SU-DHL-6 (cell line): Measurements from ENCODE around the gene MCMBP.
"Not testable (repeated sequence)": the region's sequence is repeated elsewhere in the genome, so short reads cannot be mapped to it uniquely, and the experiment has no call there.

Experiments
- H2AFZ ChIP-seq: fragments of 200-600 bp; sonication (generic); 2 replicates; pipeline ENCODE4 v1.6.1; 2014; ENCODE audit warnings: low read depth, mild to moderate bottlenecking, moderate library complexity, mixed read lengths, antibody characterized with exemption, low read length; ENCODE audit not compliant: severe bottlenecking
- H3F3A ChIP-seq: fragments of 200-600 bp; shearing (Covaris generic); 2 replicates; pipeline ENCODE4 v1.6.0; 2016; ENCODE audit warnings: antibody characterized with exemption, mild to moderate bottlenecking; ENCODE audit not compliant: insufficient read depth
- H3K27ac ChIP-seq: fragments of 200-600 bp; sonication (generic); 2 replicates; pipeline ENCODE4 v1.5.1; 2016; ENCODE audit warnings: low read depth, mild to moderate bottlenecking, low read length, moderate library complexity, mixed read lengths
- H3K27me3 ChIP-seq: fragments of 200-600 bp; sonication (generic), shearing (Covaris generic); 2 replicates; pipeline ENCODE4 v1.6.0; 2014; ENCODE audit warnings: mild to moderate bottlenecking, low read length
- H3K36me3 ChIP-seq: fragments of 200-600 bp; sonication (generic); 2 replicates; pipeline ENCODE4 v1.6.1; 2014; ENCODE audit warnings: mild to moderate bottlenecking, low read length, mixed read lengths
- H3K4me2 ChIP-seq: fragments of 300-600, 200-600 bp; shearing (Covaris generic), sonication (generic); 2 replicates; pipeline ENCODE4 v1.6.0; 2014; ENCODE audit warnings: low read length, low read depth, mild to moderate bottlenecking; ENCODE audit not compliant: poor library complexity, severe bottlenecking
- H3K4me3 ChIP-seq: fragments of 200-600 bp; sonication (generic); 2 replicates; pipeline ENCODE4 v1.5.1; 2014; ENCODE audit warnings: antibody characterized with exemption, low read length, mild to moderate bottlenecking, mixed read lengths; ENCODE audit not compliant: insufficient read depth, poor library complexity, severe bottlenecking
- H3K79me2 ChIP-seq: fragments of 200-600 bp; sonication (generic); 2 replicates; pipeline ENCODE4 v1.6.1; 2014; ENCODE audit warnings: mild to moderate bottlenecking, low read length, moderate library complexity; ENCODE audit not compliant: insufficient read depth
- H3K9ac ChIP-seq: fragments of 200-600 bp; sonication (generic); 2 replicates; pipeline ENCODE4 v1.7.0; 2014; ENCODE audit warnings: mild to moderate bottlenecking, low read length
- H3K9me2 ChIP-seq: fragments of 200-600 bp; sonication (generic); replicated peaks from 2 replicates; pipeline ENCODE4 v1.6.1; 2014; ENCODE audit warnings: low read length; ENCODE audit not compliant: insufficient read depth
- H3K9me3 ChIP-seq: fragments of 200-600 bp; sonication (generic); 2 replicates; pipeline ENCODE4 v1.6.1; 2014; ENCODE audit warnings: low read length, mixed read lengths; ENCODE audit not compliant: insufficient read depth
- H4K20me1 ChIP-seq: fragments of 200-600 bp; sonication (generic); 2 replicates; pipeline ENCODE4 v1.6.1; 2014; ENCODE audit warnings: low read depth, mild to moderate bottlenecking, antibody characterized with exemption, low read length, moderate library complexity, mixed read lengths
- CTCF ChIP-seq: fragments of 200-600 bp; sonication (generic); IDR thresholded peaks from one replicate; pipeline ENCODE4 v1.5.1; 2017; ENCODE audit warnings: antibody characterized with exemption, mild to moderate bottlenecking, low read length, moderate library complexity; ENCODE audit not compliant: insufficient read depth, poor library complexity, severe bottlenecking
- EZH2phosphoT487 ChIP-seq: fragments of 200-600 bp; sonication (generic), shearing (Covaris generic); conservative IDR thresholded peaks from 2 replicates; pipeline ENCODE4 v1.6.1; 2018; ENCODE audit warnings: mild to moderate bottlenecking, antibody characterized with exemption, low read length, moderate library complexity, mixed read lengths

The MCMBP gene

GRCh38 chr10:119893845-119894427, 21.3 kb upstream of the MCMBP start:
- Histone ChIP-seq H3K9me2 (no peaks in the 10 kb centered on the region), H3K36me3 (no peaks in the 10 kb centered on the region; the same call in 1 of the 2 replicates), H3K79me2 (peaks cover 65% of the 10 kb centered on the region), H4K20me1 (peaks cover 4% of the 10 kb centered on the region; the same call in 1 of the 2 replicates), H3K9ac (peak overlapping the region; percentile 95), H3K4me2 (peak overlapping the region; percentile 99), H3K9me3 (peaks cover 6% of the 10 kb centered on the region; the same call in 1 of the 2 replicates), H3K27me3 (no peaks in the 10 kb centered on the region), H3K27ac (no peak overlapping the region), H2AFZ (no peak overlapping the region), H3K4me3 (peak overlapping the region; percentile 28), H3F3A (peaks cover 6% of the 10 kb centered on the region; the same call in 1 of the 2 replicates)
- no peak for TF ChIP-seq EZH2phosphoT487
- TF ChIP-seq CTCF: no peak

- Histone ChIP-seq H3K9me3 (peaks cover 6% of the 10 kb centered on the region; the same call in 1 of the 2 replicates), H3K9me2 (no peaks in the 10 kb centered on the region), H3K27me3 (no peaks in the 10 kb centered on the region), H3K79me2 (peaks cover 58% of the 10 kb centered on the region), H2AFZ (peak overlapping the region; percentile 94), H3K27ac (peak overlapping the region; percentile 55), H3K36me3 (no peaks in the 10 kb centered on the region), H3K4me2 (peak overlapping the region; percentile 99), H3K4me3 (peak overlapping the region; percentile 97), H4K20me1 (peaks cover 4% of the 10 kb centered on the region; the same call in 1 of the 2 replicates), H3F3A (peaks cover 6% of the 10 kb centered on the region; the same call in 1 of the 2 replicates), H3K9ac (peak overlapping the region; percentile 95)
- no peak for TF ChIP-seq EZH2phosphoT487
- TF ChIP-seq CTCF: no peak
Observed at GRCh38 chr10:119893074-119893473, 20.4 kb upstream of the MCMBP start.

- Histone ChIP-seq H2AFZ (peak within 1 kb of the TSS; percentile 94), H3K4me3 (peak within 1 kb of the TSS; percentile 97), H3K36me3 (no peaks in the 10 kb centered on the region), H3K9me2 (no peaks in the 10 kb centered on the region), H3F3A (peaks cover 6% of the 10 kb centered on the region; the same call in 1 of the 2 replicates), H3K9me3 (peaks cover 6% of the 10 kb centered on the region; the same call in 1 of the 2 replicates), H3K9ac (peak within 1 kb of the TSS; percentile 95), H4K20me1 (peaks cover 4% of the 10 kb centered on the region; the same call in 1 of the 2 replicates), H3K4me2 (peak within 1 kb of the TSS; percentile 99), H3K79me2 (peaks cover 55% of the 10 kb centered on the region), H3K27ac (peak within 1 kb of the TSS; percentile 55), H3K27me3 (no peaks in the 10 kb centered on the region)
- no peak for TF ChIP-seq CTCF
- TF ChIP-seq EZH2phosphoT487: no peak
Observed at GRCh38 chr10:119892188-119893065, 19.8 kb upstream of the MCMBP start, which contains the start of gene SEC23IP. TSS of gene SEC23IP (plus strand) at chr10:119892730. CDS start at chr10:119892783, 53 bp downstream.

GRCh38 chr10:119891849-119892187, 19.2 kb upstream of the MCMBP start:
- peak overlapping the region; percentile 97 for H3K4me3 ChIP-seq
- H3K79me2 ChIP-seq: peaks cover 49% of the 10 kb centered on the region
- not testable (repeated sequence) for H3K36me3 ChIP-seq, H3F3A ChIP-seq, H3K9me2 ChIP-seq, H3K27me3 ChIP-seq, H4K20me1 ChIP-seq, H3K9me3 ChIP-seq
- peak overlapping the region; percentile 94 for H2AFZ ChIP-seq
- H3K4me2 ChIP-seq: peak overlapping the region; percentile 99
- peak overlapping the region; percentile 95 for H3K9ac ChIP-seq
- peak overlapping the region; percentile 41; the same call in 1 of the 2 replicates for H3K27ac ChIP-seq

GRCh38 chr10:119890307-119890706, 17.7 kb upstream of the MCMBP start:
- not testable (repeated sequence) for H3F3A ChIP-seq, H3K9me3 ChIP-seq, H3K4me3 ChIP-seq, H4K20me1 ChIP-seq, H3K9me2 ChIP-seq, H3K4me2 ChIP-seq, H3K9ac ChIP-seq, H3K36me3 ChIP-seq, H3K27me3 ChIP-seq, H2AFZ ChIP-seq, H3K27ac ChIP-seq
- H3K79me2 ChIP-seq: peaks cover 34% of the 10 kb centered on the region
